A549 (cell line): Measurements from ENCODE around the gene GSTO2.
A peak's percentile ranks its signal among the peaks of the same experiment; 100 is the strongest.

Experiments
- EP300 ChIP-seq, 2 experiments: fragments of >200 bp; sonication (Bioruptor Twin); formaldehyde crosslinking; IDR thresholded peaks; 2 replicates in 1 of 2; 3 replicates in 1 of 2; pipeline ENCODE4 v1.6.1; 2016 to 2017
- ESRRA ChIP-seq: fragments of 150-350 bp; IDR thresholded peaks from 2 replicates; pipeline ENCODE4 v1.6.1; 2014; ENCODE audit warnings: mild to moderate bottlenecking, low read length, borderline replicate concordance
- FOSL2 ChIP-seq, 2 experiments: fragments of 450-650 bp in 1 of 2; fragments of >200 bp in 1 of 2; sonication (Bioruptor Twin) in 1 of 2; formaldehyde crosslinking; IDR thresholded peaks; 2 replicates each; pipeline versions ENCODE4 v1.5.0 to v1.6.1; 2016 to 2020; ENCODE audit warnings: mild to moderate bottlenecking in 1 of 2, moderate library complexity in 1 of 2
- JUNB ChIP-seq: fragments of >200 bp; sonication (Bioruptor Twin); formaldehyde crosslinking; IDR thresholded peaks from 2 replicates; pipeline ENCODE4 v1.6.1; 2016
- TF ChIP-seq, protein P1 (sequence below): fragments of >200 bp; sonication (Bioruptor Twin); formaldehyde crosslinking; IDR thresholded peaks from 3 replicates; pipeline ENCODE4 v1.5.1; 2016
- TF ChIP-seq, protein P2 (sequence below): fragments of 250-450 bp; sonication (Bioruptor Pico); IDR thresholded peaks from 2 replicates; pipeline ENCODE4 v1.5.0; 2021; ENCODE audit warnings: mild to moderate bottlenecking, moderate library complexity, borderline replicate concordance
- TF ChIP-seq, protein P3 (sequence below): fragments of 200-600 bp; sonication (generic); IDR thresholded peaks from 2 replicates; pipeline ENCODE4 v1.6.1; 2016; ENCODE audit warnings: antibody characterized with exemption, mild to moderate bottlenecking, moderate library complexity

DNA sequence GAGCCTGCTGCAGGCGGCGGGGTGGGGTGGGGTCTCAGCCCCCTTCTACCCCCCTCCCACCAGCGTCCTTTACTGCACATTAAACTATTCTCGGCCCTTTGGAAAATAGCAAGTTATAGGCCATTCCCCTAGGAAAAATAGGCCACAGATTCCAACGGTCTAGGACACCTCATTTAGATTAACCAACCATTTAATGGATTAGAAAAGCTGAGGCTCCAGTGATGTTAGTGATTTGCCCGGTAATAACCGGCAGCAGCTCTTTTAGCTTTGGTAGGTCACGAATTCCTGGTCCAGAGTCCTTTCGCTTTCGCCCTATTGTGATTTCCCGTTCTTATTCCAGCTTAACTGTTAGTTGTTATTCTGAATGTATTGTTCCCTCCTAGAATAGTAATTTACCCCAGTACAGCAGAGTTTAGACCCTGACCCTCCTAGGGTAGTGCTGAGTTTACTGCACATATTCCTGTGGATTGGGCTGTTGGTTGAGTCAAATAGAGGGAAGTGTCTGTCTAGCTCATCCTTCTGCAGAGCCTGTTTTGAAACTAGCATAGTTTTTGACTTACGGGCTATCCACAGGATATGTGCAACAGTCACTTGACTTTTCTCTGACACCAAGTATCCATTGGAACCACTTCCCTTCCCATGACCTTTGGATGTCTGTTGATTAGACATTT, 13.5 kb upstream of the GSTO2 start:
- TF ChIP-seq, protein P1, sequence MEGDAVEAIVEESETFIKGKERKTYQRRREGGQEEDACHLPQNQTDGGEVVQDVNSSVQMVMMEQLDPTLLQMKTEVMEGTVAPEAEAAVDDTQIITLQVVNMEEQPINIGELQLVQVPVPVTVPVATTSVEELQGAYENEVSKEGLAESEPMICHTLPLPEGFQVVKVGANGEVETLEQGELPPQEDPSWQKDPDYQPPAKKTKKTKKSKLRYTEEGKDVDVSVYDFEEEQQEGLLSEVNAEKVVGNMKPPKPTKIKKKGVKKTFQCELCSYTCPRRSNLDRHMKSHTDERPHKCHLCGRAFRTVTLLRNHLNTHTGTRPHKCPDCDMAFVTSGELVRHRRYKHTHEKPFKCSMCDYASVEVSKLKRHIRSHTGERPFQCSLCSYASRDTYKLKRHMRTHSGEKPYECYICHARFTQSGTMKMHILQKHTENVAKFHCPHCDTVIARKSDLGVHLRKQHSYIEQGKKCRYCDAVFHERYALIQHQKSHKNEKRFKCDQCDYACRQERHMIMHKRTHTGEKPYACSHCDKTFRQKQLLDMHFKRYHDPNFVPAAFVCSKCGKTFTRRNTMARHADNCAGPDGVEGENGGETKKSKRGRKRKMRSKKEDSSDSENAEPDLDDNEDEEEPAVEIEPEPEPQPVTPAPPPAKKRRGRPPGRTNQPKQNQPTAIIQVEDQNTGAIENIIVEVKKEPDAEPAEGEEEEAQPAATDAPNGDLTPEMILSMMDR: no peak
- no peak for TF ChIP-seq EP300 (IDR thresholded peaks at IDR 0.05)
- TF ChIP-seq JUNB: no peak
- TF ChIP-seq, protein P2, sequence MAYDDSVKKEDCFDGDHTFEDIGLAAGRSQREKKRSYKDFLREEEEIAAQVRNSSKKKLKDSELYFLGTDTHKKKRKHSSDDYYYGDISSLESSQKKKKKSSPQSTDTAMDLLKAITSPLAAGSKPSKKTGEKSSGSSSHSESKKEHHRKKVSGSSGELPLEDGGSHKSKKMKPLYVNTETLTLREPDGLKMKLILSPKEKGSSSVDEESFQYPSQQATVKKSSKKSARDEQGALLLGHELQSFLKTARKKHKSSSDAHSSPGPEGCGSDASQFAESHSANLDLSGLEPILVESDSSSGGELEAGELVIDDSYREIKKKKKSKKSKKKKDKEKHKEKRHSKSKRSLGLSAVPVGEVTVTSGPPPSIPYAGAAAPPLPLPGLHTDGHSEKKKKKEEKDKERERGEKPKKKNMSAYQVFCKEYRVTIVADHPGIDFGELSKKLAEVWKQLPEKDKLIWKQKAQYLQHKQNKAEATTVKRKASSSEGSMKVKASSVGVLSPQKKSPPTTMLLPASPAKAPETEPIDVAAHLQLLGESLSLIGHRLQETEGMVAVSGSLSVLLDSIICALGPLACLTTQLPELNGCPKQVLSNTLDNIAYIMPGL (CRISPR knock-in tag): no peak
- TF ChIP-seq, protein P3, sequence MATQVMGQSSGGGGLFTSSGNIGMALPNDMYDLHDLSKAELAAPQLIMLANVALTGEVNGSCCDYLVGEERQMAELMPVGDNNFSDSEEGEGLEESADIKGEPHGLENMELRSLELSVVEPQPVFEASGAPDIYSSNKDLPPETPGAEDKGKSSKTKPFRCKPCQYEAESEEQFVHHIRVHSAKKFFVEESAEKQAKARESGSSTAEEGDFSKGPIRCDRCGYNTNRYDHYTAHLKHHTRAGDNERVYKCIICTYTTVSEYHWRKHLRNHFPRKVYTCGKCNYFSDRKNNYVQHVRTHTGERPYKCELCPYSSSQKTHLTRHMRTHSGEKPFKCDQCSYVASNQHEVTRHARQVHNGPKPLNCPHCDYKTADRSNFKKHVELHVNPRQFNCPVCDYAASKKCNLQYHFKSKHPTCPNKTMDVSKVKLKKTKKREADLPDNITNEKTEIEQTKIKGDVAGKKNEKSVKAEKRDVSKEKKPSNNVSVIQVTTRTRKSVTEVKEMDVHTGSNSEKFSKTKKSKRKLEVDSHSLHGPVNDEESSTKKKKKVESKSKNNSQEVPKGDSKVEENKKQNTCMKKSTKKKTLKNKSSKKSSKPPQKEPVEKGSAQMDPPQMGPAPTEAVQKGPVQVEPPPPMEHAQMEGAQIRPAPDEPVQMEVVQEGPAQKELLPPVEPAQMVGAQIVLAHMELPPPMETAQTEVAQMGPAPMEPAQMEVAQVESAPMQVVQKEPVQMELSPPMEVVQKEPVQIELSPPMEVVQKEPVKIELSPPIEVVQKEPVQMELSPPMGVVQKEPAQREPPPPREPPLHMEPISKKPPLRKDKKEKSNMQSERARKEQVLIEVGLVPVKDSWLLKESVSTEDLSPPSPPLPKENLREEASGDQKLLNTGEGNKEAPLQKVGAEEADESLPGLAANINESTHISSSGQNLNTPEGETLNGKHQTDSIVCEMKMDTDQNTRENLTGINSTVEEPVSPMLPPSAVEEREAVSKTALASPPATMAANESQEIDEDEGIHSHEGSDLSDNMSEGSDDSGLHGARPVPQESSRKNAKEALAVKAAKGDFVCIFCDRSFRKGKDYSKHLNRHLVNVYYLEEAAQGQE: no peak
- no peak for TF ChIP-seq FOSL2 (IDR thresholded peaks at IDR 0.05)
- TF ChIP-seq FOSL2 (CRISPR knock-in tag; IDR thresholded peaks at IDR 0.05): peak; percentile 16; the same call in 1 of the 2 replicates
- TF ChIP-seq ESRRA: no peak
